ENCODE measurements around the gene KCNIP3.
A peak's percentile ranks its signal among the peaks of the same experiment; 100 is the strongest.

The KCNIP3 gene

GRCh38 chr2:95327861-95328260 lies 30.7 kb downstream of the KCNIP3 start:
- DNase-seq (ENCODE audit: extremely low read depth in 1 of 2, low read depth in 1 of 2) = no peak

- DNase-seq (ENCODE audit: extremely low read depth in 1 of 2, low read depth in 1 of 2) = no peak
Measured at GRCh38 chr2:95328358-95329125, 31.4 kb downstream of the KCNIP3 start.

- DNase-seq (ENCODE audit: extremely low read depth in 1 of 2, low read depth in 1 of 2) = no peak
Measured at GRCh38 chr2:95329401-95329800, 32.3 kb downstream of the KCNIP3 start.

- DNase-seq (ENCODE audit: extremely low read depth in 1 of 2, low read depth in 1 of 2) = no peak
Measured at GRCh38 chr2:95329891-95330793, 33.0 kb downstream of the KCNIP3 start.

- no peak for DNase-seq (ENCODE audit: extremely low read depth in 1 of 2, low read depth in 1 of 2)
Measured at GRCh38 chr2:95330794-95331338, 33.7 kb downstream of the KCNIP3 start.

GRCh38 chr2:95331606-95332005 lies 34.5 kb downstream of the KCNIP3 start:
- no peak for DNase-seq (ENCODE audit: extremely low read depth in 1 of 2, low read depth in 1 of 2)

GRCh38 chr2:95332036-95332435 lies 34.9 kb downstream of the KCNIP3 start:
- no peak for DNase-seq (ENCODE audit: extremely low read depth in 1 of 2, low read depth in 1 of 2)

- no peak for DNase-seq (ENCODE audit: extremely low read depth in 1 of 2, low read depth in 1 of 2)
Measured at GRCh38 chr2:95333056-95333455, 35.9 kb downstream of the KCNIP3 start.

- DNase-seq (ENCODE audit: extremely low read depth in 1 of 2, low read depth in 1 of 2) = no peak
Measured at GRCh38 chr2:95333888-95334338, 36.8 kb downstream of the KCNIP3 start.

- no peak for DNase-seq (ENCODE audit: extremely low read depth in 1 of 2, low read depth in 1 of 2)
Measured at GRCh38 chr2:95334916-95335641, 37.9 kb downstream of the KCNIP3 start.

GRCh38 chr2:95336406-95336805 lies 39.3 kb downstream of the KCNIP3 start:
- DNase-seq (ENCODE audit: extremely low read depth in 1 of 2, low read depth in 1 of 2) = no peak

GRCh38 chr2:95337829-95338228 lies 40.7 kb downstream of the KCNIP3 start:
- no peak for DNase-seq (ENCODE audit: extremely low read depth in 1 of 2, low read depth in 1 of 2)

- no peak for DNase-seq (ENCODE audit: extremely low read depth in 1 of 2, low read depth in 1 of 2)
Measured at GRCh38 chr2:95342556-95343320, 45.6 kb downstream of the KCNIP3 start.

- DNase-seq (ENCODE audit: extremely low read depth in 1 of 2, low read depth in 1 of 2) = no peak
Measured at GRCh38 chr2:95343429-95344214, 46.5 kb downstream of the KCNIP3 start.

GRCh38 chr2:95344215-95344583 lies 47.1 kb downstream of the KCNIP3 start:
- DNase-seq (ENCODE audit: extremely low read depth in 1 of 2, low read depth in 1 of 2) = no peak

- DNase-seq (ENCODE audit: extremely low read depth in 1 of 2, low read depth in 1 of 2) = no peak
Measured at GRCh38 chr2:95344656-95345055, 47.5 kb downstream of the KCNIP3 start.

- DNase-seq (ENCODE audit: extremely low read depth in 1 of 2, low read depth in 1 of 2) = no peak
Measured at GRCh38 chr2:95345081-95345562, 48.0 kb downstream of the KCNIP3 start.

- peak; percentile 3 to 44 for DNase-seq (ENCODE audit: extremely low read depth in 1 of 2, low read depth in 1 of 2)
Measured at GRCh38 chr2:95345563-95346230, 48.5 kb downstream of the KCNIP3 start.

- DNase-seq (ENCODE audit: extremely low read depth in 1 of 2, low read depth in 1 of 2) = no peak
Measured at GRCh38 chr2:95346231-95346737, 49.1 kb downstream of the KCNIP3 start.

Data from activated CD8-positive, alpha-beta memory T cell treated with anti-CD3 and anti-CD28 coated beads for 1 hour (primary cell).